NCI-H2171 (cell line): ENCODE data around the gene YBX2.

Source experiments
- DNase-seq: peaks from one replicate; lab custom pipeline; 2025; lab: John Stamatoyannopoulos, UW

The YBX2 gene

DNA sequence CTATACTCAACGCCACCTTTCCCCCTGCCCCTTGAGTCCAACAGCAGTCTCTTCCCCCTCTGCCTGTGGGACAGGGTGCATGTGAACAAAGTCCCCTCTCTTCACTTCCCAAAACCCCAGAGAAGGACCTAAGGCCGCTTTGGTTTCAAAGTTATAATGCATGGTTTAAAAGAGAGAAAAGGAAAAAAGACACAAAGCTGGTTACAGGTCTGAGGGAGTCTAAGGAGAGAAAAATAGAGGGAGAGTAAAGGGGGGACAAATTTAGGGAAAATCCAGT, 51.0 kb downstream of the YBX2 start:
- no peak for DNase-seq

DNA sequence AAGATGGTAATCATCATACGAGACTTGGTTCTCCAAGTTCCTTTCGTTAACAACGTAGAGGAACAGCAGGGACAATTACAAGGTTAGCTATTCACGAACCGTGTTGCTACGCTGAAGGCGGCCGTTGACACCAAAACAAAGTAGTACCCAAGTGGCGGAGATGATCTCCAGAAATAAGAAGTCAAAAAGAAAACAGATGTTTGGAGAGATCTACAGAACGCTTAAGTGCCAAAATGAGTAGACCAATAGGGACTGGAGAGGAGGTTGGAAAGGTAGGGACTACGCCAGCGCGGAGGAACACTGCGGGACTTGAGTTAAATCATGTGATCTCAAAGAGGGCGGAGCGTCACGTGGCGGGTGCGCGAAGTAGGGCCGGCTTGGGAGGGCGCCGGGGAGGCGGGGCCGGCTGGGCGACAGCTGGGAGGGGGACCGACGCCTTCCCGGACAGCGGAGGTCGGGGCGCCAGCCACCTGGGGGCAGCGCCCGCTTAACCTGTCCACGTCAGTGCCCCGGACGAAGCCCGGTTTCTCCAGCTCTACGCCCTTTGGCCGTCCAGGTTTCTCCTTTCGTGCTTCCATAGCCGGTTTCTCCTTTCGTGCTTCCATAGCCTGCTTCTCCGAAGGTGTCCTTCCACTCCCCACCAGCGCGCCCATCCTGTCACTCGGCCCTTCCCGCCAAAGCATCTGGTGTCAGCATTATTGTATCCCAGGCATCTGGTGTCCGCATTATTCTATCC, 51.6 kb downstream of the YBX2 start:
- DNase-seq = peak; percentile 96

- peak; percentile 86 for DNase-seq
Measured at GRCh38 chr17:7241783-7242716, 52.4 kb downstream of the YBX2 start, which contains the start of gene GABARAP. TSS of gene GABARAP (minus strand) at chr17:7242449. CDS start at chr17:7242330, 119 bp downstream.

DNA sequence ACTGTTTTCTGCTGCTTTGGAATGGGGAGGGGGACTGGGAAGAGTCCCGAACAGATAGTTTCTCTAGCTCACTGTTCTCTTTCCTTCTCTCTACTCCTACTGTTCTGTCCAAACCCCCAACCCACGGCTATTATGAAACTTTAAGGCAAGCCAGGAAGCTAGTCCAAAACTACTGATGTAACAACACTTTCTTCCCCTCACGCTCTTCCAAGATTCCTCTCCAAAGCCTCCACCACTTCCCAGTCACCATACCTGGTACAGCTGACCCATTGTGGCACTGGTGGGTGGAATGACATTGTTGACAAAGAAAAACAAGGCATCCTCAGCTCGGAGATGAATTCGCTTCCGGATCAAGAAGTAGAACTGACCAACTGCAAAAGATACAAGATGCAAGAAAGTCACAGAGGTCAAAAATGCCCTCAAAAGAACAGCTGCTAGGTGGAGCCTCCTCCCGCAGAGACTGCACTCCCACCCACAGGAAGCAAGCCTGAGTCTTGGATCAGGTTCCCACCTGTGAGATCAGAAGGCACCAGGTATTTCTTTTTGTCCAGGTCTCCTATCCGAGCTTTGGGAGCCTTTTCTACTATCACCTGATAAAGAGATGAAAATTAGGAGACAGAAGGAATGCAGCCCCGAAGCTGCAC, 53.2 kb downstream of the YBX2 start:
- no peak for DNase-seq

DNA sequence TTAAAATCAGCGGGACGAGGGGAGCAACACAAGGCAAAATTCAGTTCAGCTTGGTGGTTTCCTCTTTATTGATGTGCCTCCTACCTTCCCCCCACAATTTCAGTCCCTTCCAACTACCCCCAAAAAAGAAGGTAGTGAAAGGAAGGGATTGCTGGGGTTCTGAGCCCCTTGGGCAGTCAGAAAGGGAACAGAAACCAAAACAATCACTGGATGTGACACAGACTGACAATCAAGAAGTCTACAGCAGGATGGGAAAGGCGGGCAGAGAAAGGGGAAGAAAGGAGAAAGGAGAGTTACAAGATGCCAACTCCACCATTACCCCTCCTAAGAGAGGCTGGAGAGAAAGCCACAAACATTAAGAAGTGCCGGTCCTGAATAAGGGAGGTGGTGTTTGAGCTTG, 54.1 kb downstream of the YBX2 start:
- no peak for DNase-seq

DNA sequence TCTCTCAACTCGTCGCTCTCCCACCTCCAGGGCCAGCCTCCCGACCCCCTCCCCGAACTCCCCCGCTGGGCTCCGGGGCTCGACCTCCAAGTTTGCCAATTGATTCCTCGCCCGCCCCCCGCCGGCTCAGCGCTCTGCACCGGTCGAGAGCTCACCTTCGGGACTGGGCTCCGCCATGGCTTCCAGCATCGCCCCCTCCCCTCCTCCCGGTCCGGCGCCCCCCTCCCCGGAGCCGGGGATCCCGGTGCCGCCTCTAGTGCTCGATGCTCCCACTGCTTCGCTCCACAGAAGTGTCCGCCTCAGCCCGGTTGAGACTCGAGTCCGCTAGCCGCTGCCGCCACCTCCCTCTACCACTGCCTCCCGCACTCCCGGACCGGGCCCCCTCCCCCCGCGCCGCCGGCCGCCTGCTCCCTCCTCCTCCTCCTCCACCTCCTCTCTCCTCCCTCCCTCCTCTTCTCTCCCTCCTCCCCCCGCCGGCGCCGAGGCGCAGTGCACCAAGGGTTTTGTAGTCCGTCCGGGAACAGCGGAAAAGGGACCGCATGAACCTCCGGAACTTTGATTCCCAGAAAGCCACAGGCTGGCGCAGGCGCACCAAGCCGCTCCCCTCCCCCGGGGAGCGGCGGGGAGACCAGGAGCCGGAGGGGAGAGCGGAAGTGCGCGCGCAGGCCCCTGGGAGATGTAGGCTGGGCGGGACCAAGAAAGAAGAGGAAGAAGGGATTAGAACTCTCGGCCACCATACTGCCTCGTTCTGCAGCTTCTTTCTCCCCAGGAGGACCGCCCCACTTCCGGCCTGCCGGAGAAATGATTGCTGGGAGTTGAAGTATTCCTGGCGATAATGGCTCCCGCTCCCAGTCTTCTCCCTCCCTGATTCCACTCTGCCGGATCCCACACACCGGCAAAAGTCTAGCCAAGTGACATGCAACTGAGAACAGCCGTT, 55.1 kb downstream of the YBX2 start, which contains the start of gene PHF23:
TSS of gene PHF23 (minus strand) at position 367 of the 937 bp plus-strand sequence. CDS start at position 189, 178 bp downstream.
- DNase-seq = peak; percentile 96

GRCh38 chr17:7238420-7239090, 55.9 kb downstream of the YBX2 start:
- DNase-seq = no peak
